Measurements from ENCODE around the gene NDE1.
"Not testable (repeated sequence)": the region's sequence is repeated elsewhere in the genome, so short reads cannot be mapped to it uniquely, and the experiment has no call there.

Gene NDE1

DNA sequence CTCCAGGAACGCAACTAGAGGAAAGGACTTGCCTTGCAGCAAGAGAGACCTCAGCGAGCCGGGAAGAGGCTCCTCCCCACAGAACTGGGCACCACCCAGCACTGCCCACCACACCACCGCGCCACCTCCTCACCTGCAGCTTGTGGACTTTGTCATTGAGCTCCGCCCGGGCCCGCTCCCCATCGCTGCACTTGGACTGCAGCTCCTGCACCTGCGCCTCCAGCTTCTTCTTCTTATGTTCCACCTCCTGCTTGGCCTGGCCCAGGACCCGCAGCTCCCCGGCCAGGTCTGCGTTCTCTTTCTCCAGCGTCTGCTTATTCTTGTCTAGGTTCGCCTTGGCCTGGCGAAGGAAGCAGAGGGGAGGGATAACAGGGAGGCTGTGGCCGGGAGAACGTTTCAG is 76.7 kb downstream of the NDE1 start:
- DNase-seq (ENCODE audit: extremely low read depth, insufficient read length): no peak
- Histone ChIP-seq H3K27me3 (replicated peaks; ENCODE audit: control insufficient read depth, insufficient read depth, low read length) (no peaks in the 10 kb centered on the region), H3K4me3 (replicated peaks; ENCODE audit: low read depth, low read length) (no peak overlapping the region), H3K36me3 (ENCODE audit: control insufficient read depth, insufficient read depth, low read length) (peaks cover 21% of the 10 kb centered on the region)
- TF ChIP-seq, protein P1, sequence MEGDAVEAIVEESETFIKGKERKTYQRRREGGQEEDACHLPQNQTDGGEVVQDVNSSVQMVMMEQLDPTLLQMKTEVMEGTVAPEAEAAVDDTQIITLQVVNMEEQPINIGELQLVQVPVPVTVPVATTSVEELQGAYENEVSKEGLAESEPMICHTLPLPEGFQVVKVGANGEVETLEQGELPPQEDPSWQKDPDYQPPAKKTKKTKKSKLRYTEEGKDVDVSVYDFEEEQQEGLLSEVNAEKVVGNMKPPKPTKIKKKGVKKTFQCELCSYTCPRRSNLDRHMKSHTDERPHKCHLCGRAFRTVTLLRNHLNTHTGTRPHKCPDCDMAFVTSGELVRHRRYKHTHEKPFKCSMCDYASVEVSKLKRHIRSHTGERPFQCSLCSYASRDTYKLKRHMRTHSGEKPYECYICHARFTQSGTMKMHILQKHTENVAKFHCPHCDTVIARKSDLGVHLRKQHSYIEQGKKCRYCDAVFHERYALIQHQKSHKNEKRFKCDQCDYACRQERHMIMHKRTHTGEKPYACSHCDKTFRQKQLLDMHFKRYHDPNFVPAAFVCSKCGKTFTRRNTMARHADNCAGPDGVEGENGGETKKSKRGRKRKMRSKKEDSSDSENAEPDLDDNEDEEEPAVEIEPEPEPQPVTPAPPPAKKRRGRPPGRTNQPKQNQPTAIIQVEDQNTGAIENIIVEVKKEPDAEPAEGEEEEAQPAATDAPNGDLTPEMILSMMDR (IDR thresholded peaks at IDR 0.05; ENCODE audit: insufficient read depth, low read length, poor library complexity, severe bottlenecking): no peak

DNA sequence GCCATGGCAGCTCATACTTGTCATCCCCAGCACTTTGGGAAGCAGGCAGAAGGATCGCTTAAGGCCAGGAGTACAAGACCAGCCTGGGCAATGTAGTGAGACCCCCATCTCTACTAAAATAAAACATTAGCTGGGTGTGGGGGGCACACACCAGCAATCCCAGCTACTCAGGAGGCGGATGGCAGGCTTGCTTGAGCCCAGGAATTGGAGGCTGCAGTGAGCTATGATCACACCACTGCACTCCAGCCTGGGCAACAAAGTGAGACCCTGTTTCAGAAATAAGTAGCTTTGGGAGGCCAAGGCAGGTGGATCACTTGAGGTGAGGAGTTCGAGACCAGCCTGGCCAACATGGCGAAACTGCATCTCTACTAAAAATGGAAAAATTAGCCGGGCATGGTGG is 77.7 kb downstream of the NDE1 start:
- H3K4me3 ChIP-seq (replicated peaks; ENCODE audit: low read depth, low read length); DNase-seq (ENCODE audit: extremely low read depth, insufficient read length); H3K27me3 ChIP-seq (replicated peaks; ENCODE audit: control insufficient read depth, insufficient read depth, low read length): not testable (repeated sequence)
- H3K36me3 ChIP-seq (ENCODE audit: control insufficient read depth, insufficient read depth, low read length): peaks cover 21% of the 10 kb centered on the region

DNA sequence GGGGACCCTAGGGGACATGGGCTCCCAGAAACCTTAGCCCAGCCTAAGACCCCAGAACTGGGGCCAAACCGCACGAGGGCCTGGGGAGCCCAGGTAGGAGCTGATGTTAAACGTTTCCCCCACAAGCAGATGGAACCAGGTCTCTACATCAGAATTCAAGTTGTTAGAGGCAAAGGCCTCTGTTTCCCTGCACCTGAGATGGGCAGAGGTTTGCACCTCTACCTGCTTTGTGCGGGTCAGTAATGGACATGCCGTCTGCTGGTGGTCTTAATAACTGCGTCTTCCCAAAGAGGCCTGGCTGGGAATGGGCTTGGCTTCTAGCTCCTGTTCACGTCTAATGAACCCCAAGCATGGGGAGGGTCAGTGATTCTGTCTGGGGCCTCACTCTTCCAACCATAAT is 79.1 kb downstream of the NDE1 start:
- Histone ChIP-seq H3K27me3 (replicated peaks; ENCODE audit: control insufficient read depth, insufficient read depth, low read length) (no peaks in the 10 kb centered on the region), H3K36me3 (ENCODE audit: control insufficient read depth, insufficient read depth, low read length) (peaks cover 16% of the 10 kb centered on the region), H3K4me3 (replicated peaks; ENCODE audit: low read depth, low read length) (no peak overlapping the region)
- DNase-seq (ENCODE audit: extremely low read depth, insufficient read length): no peak
- TF ChIP-seq, protein P1 (IDR thresholded peaks at IDR 0.05; ENCODE audit: insufficient read depth, low read length, poor library complexity, severe bottlenecking): no peak

DNA sequence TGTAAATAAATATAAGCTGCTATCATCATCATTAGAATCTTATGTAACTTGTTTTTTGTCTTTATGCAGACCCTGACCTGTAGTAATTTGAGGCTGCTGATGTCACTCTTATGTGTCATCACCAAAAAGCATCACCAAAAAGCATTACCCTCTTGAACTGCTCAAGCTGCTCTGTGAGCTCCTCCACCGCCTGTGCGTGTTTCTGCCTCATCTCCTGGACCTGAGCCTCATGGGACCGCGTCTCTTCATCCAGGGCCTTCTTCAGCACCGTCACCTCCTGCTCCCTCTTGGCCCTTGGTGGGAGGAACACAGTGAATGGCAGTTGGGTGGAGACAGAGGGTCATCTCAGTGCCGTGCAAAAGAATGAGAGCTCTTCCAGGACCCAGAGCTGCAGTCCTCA is 82.4 kb downstream of the NDE1 start:
- DNase-seq (ENCODE audit: extremely low read depth, insufficient read length): no peak
- Histone ChIP-seq H3K4me3 (replicated peaks; ENCODE audit: low read depth, low read length) (no peak overlapping the region), H3K27me3 (replicated peaks; ENCODE audit: control insufficient read depth, insufficient read depth, low read length) (no peaks in the 10 kb centered on the region), H3K36me3 (ENCODE audit: control insufficient read depth, insufficient read depth, low read length) (no peaks in the 10 kb centered on the region)
- TF ChIP-seq, protein P1 (IDR thresholded peaks at IDR 0.05; ENCODE audit: insufficient read depth, low read length, poor library complexity, severe bottlenecking): no peak

DNA sequence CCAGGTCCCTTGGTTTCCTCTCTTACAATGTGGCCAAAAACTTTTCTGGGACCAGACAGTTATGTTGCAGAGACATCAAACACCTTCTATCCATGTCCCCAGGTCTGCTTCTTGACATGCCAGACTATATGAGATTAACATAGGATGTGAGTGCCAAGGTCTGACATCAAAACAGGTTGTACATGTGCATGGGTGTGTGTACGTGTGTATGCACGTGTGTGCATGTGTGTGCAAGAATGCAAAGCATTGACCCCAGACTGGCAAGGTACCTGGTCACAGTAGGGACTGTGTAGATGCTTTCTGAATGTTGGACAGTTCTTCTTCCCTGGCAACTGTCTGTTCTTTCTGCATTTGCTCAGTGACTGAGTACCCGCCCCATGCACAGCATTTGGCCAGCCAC is 85.6 kb downstream of the NDE1 start:
- DNase-seq (ENCODE audit: extremely low read depth, insufficient read length): no peak
- Histone ChIP-seq H3K36me3 (ENCODE audit: control insufficient read depth, insufficient read depth, low read length) (no peaks in the 10 kb centered on the region), H3K27me3 (replicated peaks; ENCODE audit: control insufficient read depth, insufficient read depth, low read length) (no peaks in the 10 kb centered on the region), H3K4me3 (replicated peaks; ENCODE audit: low read depth, low read length) (no peak overlapping the region)
- TF ChIP-seq, protein P1 (IDR thresholded peaks at IDR 0.05; ENCODE audit: insufficient read depth, low read length, poor library complexity, severe bottlenecking): no peak

DNA sequence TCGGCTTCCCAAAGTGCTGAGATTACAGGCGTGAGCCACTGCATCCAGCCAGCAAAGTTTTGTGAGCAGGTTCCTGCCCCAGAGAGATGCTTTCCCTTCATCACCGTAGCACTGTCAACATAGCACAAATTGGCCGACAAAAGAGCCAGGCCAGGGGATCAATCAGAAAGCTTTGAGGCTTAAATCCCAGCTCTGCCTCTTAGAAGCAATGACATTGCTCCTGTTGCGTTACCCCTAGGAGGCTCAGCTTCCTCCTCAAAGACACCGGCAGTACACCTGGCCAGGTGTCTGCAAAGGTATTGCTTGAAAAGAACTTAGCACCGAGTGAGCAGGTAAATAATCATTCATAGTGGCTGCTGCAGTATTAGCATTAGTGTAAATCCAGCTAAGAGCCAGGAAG is 86.5 kb downstream of the NDE1 start:
- Histone ChIP-seq H3K36me3 (ENCODE audit: control insufficient read depth, insufficient read depth, low read length) (no peaks in the 10 kb centered on the region), H3K27me3 (replicated peaks; ENCODE audit: control insufficient read depth, insufficient read depth, low read length) (no peaks in the 10 kb centered on the region), H3K4me3 (replicated peaks; ENCODE audit: low read depth, low read length) (no peak overlapping the region)
- no peak for DNase-seq (ENCODE audit: extremely low read depth, insufficient read length)
- TF ChIP-seq, protein P1 (IDR thresholded peaks at IDR 0.05; ENCODE audit: insufficient read depth, low read length, poor library complexity, severe bottlenecking): no peak

Measured in GM06990 (cell line).